ENCODE measurements around the gene MRAS. TPM values are rescaled to one million over a fixed set of nuclear protein-coding genes. Genes with fewer than 3 reads are reported as not detected.

MRAS gene
- polyA plus RNA-seq, 1 of the 3 experiments (the other 2 are of a cell fraction) = 25.0 TPM

DNA sequence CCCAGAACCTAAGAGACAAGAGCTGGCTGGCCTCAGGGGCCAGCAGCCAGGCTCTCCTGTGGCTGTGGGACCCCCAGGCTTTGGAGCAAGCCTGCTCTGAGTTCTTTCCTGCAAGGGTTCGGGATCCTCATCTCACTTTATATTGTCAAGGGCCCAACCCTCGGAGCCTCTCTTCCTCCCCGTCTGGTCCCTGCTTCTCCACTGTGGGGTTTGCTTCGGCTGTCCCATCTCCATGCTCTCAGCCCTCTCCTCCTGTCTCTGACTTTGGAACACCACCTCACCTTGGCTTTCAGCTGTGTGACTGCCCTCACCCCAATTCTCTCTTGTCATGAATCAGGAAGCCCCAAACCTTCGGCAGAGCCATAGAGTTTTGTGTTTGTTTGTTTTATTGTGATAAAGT is 30.0 kb downstream of the MRAS start:
- no peaks in the 10 kb centered on the region for H3K9me3 ChIP-seq
- ChIA-PET POLR2A (no interaction called here), CTCF (no interaction called here)
- H3K79me2 ChIP-seq (ENCODE audit: insufficient read depth) = peaks cover 6% of the 10 kb centered on the region; the same call in 1 of the 2 replicates
- no peaks in the 10 kb centered on the region for H3F3A ChIP-seq (replicated peaks; ENCODE audit: insufficient read depth)
- no peak for DNase-seq
- no peak overlapping the region for H3K4me3 ChIP-seq (ENCODE audit: low read depth in 2 of 2, low read length in 1 of 2)
- H3K9ac ChIP-seq = no peak overlapping the region
- TF ChIP-seq TCF12 (IDR thresholded peaks at IDR 0.05) (no peak), RAD21 (IDR thresholded peaks at IDR 0.05; ENCODE audit: low read length) (no peak), USF2 (IDR thresholded peaks at IDR 0.05; ENCODE audit: borderline replicate concordance, low read depth, low read length) (no peak), RFX5 (IDR thresholded peaks at IDR 0.05; ENCODE audit: low read length) (no peak), EP300 (IDR thresholded peaks at IDR 0.05; ENCODE audit: borderline replicate concordance in 1 of 2, low read depth in 1 of 2, low read length in 1 of 2) (no peak), POLR2AphosphoS5 (IDR thresholded peaks at IDR 0.05; ENCODE audit: low read depth, low read length) (no peak), CHD2 (IDR thresholded peaks at IDR 0.05; ENCODE audit: low read length, partially characterized antibody) (no peak), GABPA (IDR thresholded peaks at IDR 0.05; ENCODE audit: low read depth) (no peak), RXRA (IDR thresholded peaks at IDR 0.05; ENCODE audit: borderline replicate concordance, low read depth) (no peak), USF1 (IDR thresholded peaks at IDR 0.05; ENCODE audit: borderline replicate concordance, low read depth) (no peak), GATA2 (CRISPR knock-in tag; IDR thresholded peaks at IDR 0.05) (no peak), FOXM1 (IDR thresholded peaks at IDR 0.05; ENCODE audit: low read depth) (no peak), TEAD4 (IDR thresholded peaks at IDR 0.05; ENCODE audit: borderline replicate concordance, insufficient read depth) (no peak), FOXJ3 (CRISPR knock-in tag; IDR thresholded peaks at IDR 0.05) (no peak), NRF1 (IDR thresholded peaks at IDR 0.05; ENCODE audit: low read depth, low read length) (no peak)
- TF ChIP-seq, protein P1, sequence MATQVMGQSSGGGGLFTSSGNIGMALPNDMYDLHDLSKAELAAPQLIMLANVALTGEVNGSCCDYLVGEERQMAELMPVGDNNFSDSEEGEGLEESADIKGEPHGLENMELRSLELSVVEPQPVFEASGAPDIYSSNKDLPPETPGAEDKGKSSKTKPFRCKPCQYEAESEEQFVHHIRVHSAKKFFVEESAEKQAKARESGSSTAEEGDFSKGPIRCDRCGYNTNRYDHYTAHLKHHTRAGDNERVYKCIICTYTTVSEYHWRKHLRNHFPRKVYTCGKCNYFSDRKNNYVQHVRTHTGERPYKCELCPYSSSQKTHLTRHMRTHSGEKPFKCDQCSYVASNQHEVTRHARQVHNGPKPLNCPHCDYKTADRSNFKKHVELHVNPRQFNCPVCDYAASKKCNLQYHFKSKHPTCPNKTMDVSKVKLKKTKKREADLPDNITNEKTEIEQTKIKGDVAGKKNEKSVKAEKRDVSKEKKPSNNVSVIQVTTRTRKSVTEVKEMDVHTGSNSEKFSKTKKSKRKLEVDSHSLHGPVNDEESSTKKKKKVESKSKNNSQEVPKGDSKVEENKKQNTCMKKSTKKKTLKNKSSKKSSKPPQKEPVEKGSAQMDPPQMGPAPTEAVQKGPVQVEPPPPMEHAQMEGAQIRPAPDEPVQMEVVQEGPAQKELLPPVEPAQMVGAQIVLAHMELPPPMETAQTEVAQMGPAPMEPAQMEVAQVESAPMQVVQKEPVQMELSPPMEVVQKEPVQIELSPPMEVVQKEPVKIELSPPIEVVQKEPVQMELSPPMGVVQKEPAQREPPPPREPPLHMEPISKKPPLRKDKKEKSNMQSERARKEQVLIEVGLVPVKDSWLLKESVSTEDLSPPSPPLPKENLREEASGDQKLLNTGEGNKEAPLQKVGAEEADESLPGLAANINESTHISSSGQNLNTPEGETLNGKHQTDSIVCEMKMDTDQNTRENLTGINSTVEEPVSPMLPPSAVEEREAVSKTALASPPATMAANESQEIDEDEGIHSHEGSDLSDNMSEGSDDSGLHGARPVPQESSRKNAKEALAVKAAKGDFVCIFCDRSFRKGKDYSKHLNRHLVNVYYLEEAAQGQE (IDR thresholded peaks at IDR 0.05; ENCODE audit: low read depth, low read length) = no peak
- TF ChIP-seq, protein P2, sequence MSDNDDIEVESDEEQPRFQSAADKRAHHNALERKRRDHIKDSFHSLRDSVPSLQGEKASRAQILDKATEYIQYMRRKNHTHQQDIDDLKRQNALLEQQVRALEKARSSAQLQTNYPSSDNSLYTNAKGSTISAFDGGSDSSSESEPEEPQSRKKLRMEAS (IDR thresholded peaks at IDR 0.05; ENCODE audit: low read depth) = no peak
- no peak overlapping the region for H3K27ac ChIP-seq (ENCODE audit: low read depth in 2 of 2, low read length in 1 of 2)
- no peak overlapping the region for H3K4me2 ChIP-seq
- no peaks in the 10 kb centered on the region for H3K27me3 ChIP-seq (ENCODE audit: insufficient read depth)
- H3K36me3 ChIP-seq (replicated peaks in 1 of 2; ENCODE audit: control insufficient read depth in 1 of 2, insufficient read depth in 2 of 2, low read length in 1 of 2) = no peaks in the 10 kb centered on the region
- peaks cover 0 to 2% of the 10 kb centered on the region in 2 experiments; a peak in 1 of 4 replicates for H3K4me1 ChIP-seq (ENCODE audit: control insufficient read depth in 1 of 2, insufficient read depth in 2 of 2, low read depth in 1 of 2, low read length in 1 of 2)
- H3K9me2 ChIP-seq = no peaks in the 10 kb centered on the region
- H4K20me1 ChIP-seq (ENCODE audit: insufficient read depth) = no peaks in the 10 kb centered on the region
- WGBS (ENCODE audit: low lambda C conversion rate) = 87% methylated on average over 5 of the region's 5 CpGs
- H2AFZ ChIP-seq (ENCODE audit: low read depth) = no peak overlapping the region

All from SK-N-SH (cell line).